ENCODE measurements around the gene AQP9. TPM values are rescaled to one million over a fixed set of nuclear protein-coding genes. Genes with fewer than 3 reads are reported as not detected.
A peak's percentile ranks its signal among the peaks of the same experiment; 100 is the strongest.

Gene AQP9
- not detected in 2 replicates for total RNA-seq (2021; fragmentation: NEBNext Ultra II Directional; extraction: Animal tissue kit (Norgen Biotek cat#: 25700))
- not detected in 2 replicates for polyA plus RNA-seq (2011; rRNA removed)
- polyA plus RNA-seq (2011; cell fraction: cytosol; rRNA removed) = not detected
- not detected for polyA plus RNA-seq (2011; cell fraction: nucleus; rRNA removed)
- polyA plus RNA-seq (2012, experiment 1 of 2) = not detected in 4 replicates
- polyA plus RNA-seq (2012, experiment 2 of 2) = not detected
- polyA plus RNA-seq (2013, experiment 1 of 2) = not detected
- not detected for polyA plus RNA-seq (2013, experiment 2 of 2)
- polyA minus RNA-seq (2011; rRNA and poly(A)+ RNA removed) = not detected in 2 replicates
- polyA minus RNA-seq (2011; cell fraction: cytosol; rRNA and poly(A)+ RNA removed) = not detected
- polyA minus RNA-seq (2011; cell fraction: nucleus; rRNA and poly(A)+ RNA removed) = not detected
- long read RNA-seq, experiment 1 = 0 reads
- long read RNA-seq, experiment 2 = 0 reads

- H4K5ac ChIP-seq (ENCODE audit: insufficient read length, low read depth, low read length) = no peak within 1 kb of the TSS
- no peak within 1 kb of the TSS for H2BK12ac ChIP-seq (ENCODE audit: low read depth, low read length)
- H3K9ac ChIP-seq (replicated peaks in 1 of 4; ENCODE audit: extremely low read depth in 1 of 4, low read depth in 3 of 4, low read length in 3 of 4) = no peak within 1 kb of the TSS
- H2BK120ac ChIP-seq (replicated peaks; ENCODE audit: low read depth, low read length) = no peak within 1 kb of the TSS
- no peak within 1 kb of the TSS for H2BK20ac ChIP-seq (ENCODE audit: low read length)
- WGBS, 2 experiments (ENCODE audit: extremely low coverage in 1 of 2, insufficient coverage in 1 of 2, insufficient read length in 1 of 2, insufficient replicate concordance in 2 of 2, low coverage in 1 of 2, low lambda C conversion rate in 2 of 2, missing lambda C conversion rate in 1 of 2) = 87% methylated on average over 7 of the region's 7 CpGs; no CpG with 5 or more reads in 1 of the 2 experiments
- no peak within 1 kb of the TSS for H3K27ac ChIP-seq (ENCODE audit: low read depth, low read length)
- H3K23ac ChIP-seq (ENCODE audit: insufficient read length) = no peak within 1 kb of the TSS
- CTCF ChIA-PET (ENCODE audit: partially characterized antibody) = no interaction called here
- peaks cover 0 to 2% (median 0%) of the 10 kb centered on the region in 4 experiments; a peak in 3 of 7 replicates for H3K4me1 ChIP-seq (replicated peaks in 1 of 4; ENCODE audit: control insufficient read depth in 3 of 4, insufficient read depth in 4 of 4, low read length in 3 of 4)
- no peak within 1 kb of the TSS for H3K4me2 ChIP-seq (ENCODE audit: insufficient read depth in 1 of 2, low read depth in 2 of 2, low read length in 2 of 2)
- H3K14ac ChIP-seq (ENCODE audit: insufficient read length) = no peak within 1 kb of the TSS
- no peak within 1 kb of the TSS for H2BK5ac ChIP-seq (ENCODE audit: low read depth, low read length)
- POLR2A ChIA-PET (ENCODE audit: partially characterized antibody) = no interaction called here
- no peaks in the 10 kb centered on the region for H3K79me1 ChIP-seq (ENCODE audit: low read depth, low read length)
- no peak within 1 kb of the TSS for H2BK15ac ChIP-seq (ENCODE audit: low read length)
- no peak within 1 kb of the TSS; a peak in 2 of 8 replicates for H3K4me3 ChIP-seq (ENCODE audit: extremely low read depth in 1 of 4, insufficient read depth in 2 of 4, low read depth in 3 of 4, low read length in 4 of 4)
- no peak within 1 kb of the TSS for H4K8ac ChIP-seq (ENCODE audit: extremely low read depth, insufficient read depth, low read length)
- H3K9me3 ChIP-seq (ENCODE audit: insufficient read depth in 2 of 2, low read depth in 1 of 2, low read length in 1 of 2) = no peaks in the 10 kb centered on the region
- DNase-seq (ENCODE audit: low read depth in 1 of 2, low spot score in 2 of 2) (no peak), FAIRE-seq (no peak)
- no peaks in the 10 kb centered on the region for H3K79me2 ChIP-seq (ENCODE audit: control insufficient read depth in 1 of 2, insufficient read depth in 2 of 2, low read length in 2 of 2)
- H3K23me2 ChIP-seq (ENCODE audit: low read depth, low read length) = no peaks in the 10 kb centered on the region; the same call in 1 of the 2 replicates
- H4K20me1 ChIP-seq (replicated peaks in 1 of 2; ENCODE audit: control insufficient read depth in 1 of 2, insufficient read depth in 2 of 2, low read length in 2 of 2) = no peaks in the 10 kb centered on the region
- H3K36me3 ChIP-seq (ENCODE audit: control insufficient read depth in 2 of 4, insufficient read depth in 4 of 4, low read length in 3 of 4) = no peaks in the 10 kb centered on the region
- H3K18ac ChIP-seq (ENCODE audit: extremely low read depth, low read length) = no peak within 1 kb of the TSS
- H3K4ac ChIP-seq (replicated peaks; ENCODE audit: insufficient read length, low read depth, low read length) = no peak within 1 kb of the TSS
- H3K27me3 ChIP-seq (replicated peaks in 1 of 4; ENCODE audit: control insufficient read depth in 3 of 4, extremely low read depth in 1 of 4, insufficient read depth in 3 of 4, low read length in 3 of 4) = no peaks in the 10 kb centered on the region
- H2AFZ ChIP-seq (ENCODE audit: low read length) = peak within 1 kb of the TSS; percentile 13; the same call in 1 of the 2 replicates
- H2AK5ac ChIP-seq (ENCODE audit: low read depth, low read length) = no peak within 1 kb of the TSS
- no peak within 1 kb of the TSS for H4K91ac ChIP-seq (replicated peaks; ENCODE audit: insufficient read length, low read length)
- H3K56ac ChIP-seq (replicated peaks; ENCODE audit: insufficient read length, low read depth, low read length) = no peak within 1 kb of the TSS
- TF ChIP-seq HDAC2 (IDR thresholded peaks at IDR 0.05; ENCODE audit: borderline replicate concordance in 1 of 2, low read depth in 2 of 2, low read length in 2 of 2) (no peak), RBBP5 (IDR thresholded peaks at IDR 0.05; ENCODE audit: borderline replicate concordance, low read depth, low read length) (no peak), ZNF274 (IDR thresholded peaks at IDR 0.05; ENCODE audit: borderline replicate concordance, extremely low read depth, low read length) (no peak), NANOG (IDR thresholded peaks at IDR 0.05; ENCODE audit: insufficient read depth, low read depth, low read length, poor library complexity, severe bottlenecking) (no peak), BCL11A (IDR thresholded peaks at IDR 0.05; ENCODE audit: low read depth in 2 of 2, low read length in 2 of 2) (no peak), SRF (IDR thresholded peaks at IDR 0.05; ENCODE audit: low read depth, low read length) (no peak), USF2 (IDR thresholded peaks at IDR 0.05; ENCODE audit: low read length) (no peak), POLR2A (IDR thresholded peaks at IDR 0.05; ENCODE audit: control extremely low read depth in 1 of 2, low read depth in 2 of 2, low read length in 2 of 2) (no peak), ASH2L (IDR thresholded peaks at IDR 0.05; ENCODE audit: low read length) (no peak), SP1 (IDR thresholded peaks at IDR 0.05; ENCODE audit: low read depth, low read length) (no peak), POU5F1 (IDR thresholded peaks at IDR 0.05; ENCODE audit: low read depth, low read length) (no peak), SP4 (IDR thresholded peaks at IDR 0.05; ENCODE audit: low read length) (no peak)
These were observed at the start of gene AQP9 for GRCh38 chr15:58138106-58138505. Gene AQP9, plus strand, starts transcription at chr15:58138381. Its CDS starts 185 bp downstream, at chr15:58138566.
